H1 (cell line): ENCODE data around the gene CAPZA2. TPM values are rescaled to one million over a fixed set of nuclear protein-coding genes. Genes with fewer than 3 reads are reported as not detected.

Source experiments
- CTCF ChIA-PET: fragments of 300-600 bp; sonication (Branson Sonifier 250); formaldehyde crosslinking; loops from one replicate; lab custom pipeline; 2021; ENCODE audit not compliant: partially characterized antibody; lab: Charles Lee
- POLR2A ChIA-PET: fragments of 300-600 bp; sonication (Branson Sonifier 250); formaldehyde crosslinking; loops from one replicate; lab custom pipeline; 2021; ENCODE audit warnings: inconsistent platforms; ENCODE audit not compliant: partially characterized antibody; lab: Charles Lee
- DNase-seq, 2 experiments: peaks; one replicate each; pipeline versions ENCODE4 v3.0.0 to v3.0.0-alpha.2; 2010 to 2022; ENCODE audit warnings: low spot score in 2 of 2, low read depth in 1 of 2, mixed read lengths in 1 of 2
- FAIRE-seq: peaks from 2 replicates; lab custom pipeline; 2011; peaks lifted over from hg19 to GRCh38; lab: Jason Lieb, UNC
- H2AFZ ChIP-seq: 2 replicates; pipeline ENCODE4 v1.8.1; 2012; ENCODE audit warnings: low read length, inconsistent platforms
- H2AK5ac ChIP-seq: 2 replicates; pipeline ENCODE4 v1.6.1; 2013; ENCODE audit warnings: low read depth, low read length
- H2BK120ac ChIP-seq: replicated peaks from 2 replicates; pipeline ENCODE3; 2013; ENCODE audit warnings: low read depth, low read length, inconsistent platforms
- H2BK12ac ChIP-seq: 2 replicates; pipeline ENCODE4 v1.6.1; 2013; ENCODE audit warnings: low read depth, low read length
- H2BK15ac ChIP-seq: 2 replicates; pipeline ENCODE4 v1.6.1; 2013; ENCODE audit warnings: low read length
- H2BK20ac ChIP-seq: 2 replicates; pipeline ENCODE4 v1.6.1; 2013; ENCODE audit warnings: low read length
- H2BK5ac ChIP-seq: 2 replicates; pipeline ENCODE4 v1.6.1; 2013; ENCODE audit warnings: low read depth, low read length
- H3K14ac ChIP-seq: 2 replicates; pipeline ENCODE4 v1.6.1; 2013; ENCODE audit warnings: inconsistent platforms; ENCODE audit not compliant: insufficient read length
- H3K18ac ChIP-seq: 2 replicates; pipeline ENCODE4 v1.6.1; 2013; ENCODE audit warnings: low read length; ENCODE audit errors: extremely low read depth
- H3K23ac ChIP-seq: 2 replicates; pipeline ENCODE4 v1.6.1; 2013; ENCODE audit warnings: inconsistent platforms; ENCODE audit not compliant: insufficient read length
- H3K23me2 ChIP-seq: 2 replicates; pipeline ENCODE4 v1.6.1; 2013; ENCODE audit warnings: low read depth, low read length
- H3K27ac ChIP-seq: 2 replicates; pipeline ENCODE4 v1.6.1; 2011; ENCODE audit warnings: low read depth, low read length, inconsistent platforms
- H3K27me3 ChIP-seq, 4 experiments: replicated peaks in 1 of 4; 1 replicate in 1 of 4; 2 replicates in 3 of 4; pipeline versions ENCODE4 v1.6.1 to v1.8.1; 2011 to 2013; ENCODE audit warnings: low read length in 3 of 4, mild to moderate bottlenecking in 3 of 4, inconsistent platforms in 2 of 4, mixed read lengths in 2 of 4, moderate library complexity in 1 of 4; ENCODE audit not compliant: control insufficient read depth in 3 of 4, insufficient read depth in 3 of 4; ENCODE audit errors: extremely low read depth in 1 of 4
- H3K36me3 ChIP-seq, 4 experiments: 2 replicates each; pipeline versions ENCODE4 v1.6.1 to v1.8.1; 2011 to 2013; ENCODE audit warnings: mild to moderate bottlenecking in 4 of 4, low read length in 3 of 4, moderate library complexity in 2 of 4, control low read depth in 1 of 4, inconsistent platforms in 1 of 4; ENCODE audit not compliant: insufficient read depth in 4 of 4, control insufficient read depth in 2 of 4
- H3K4ac ChIP-seq: replicated peaks from 2 replicates; pipeline ENCODE3; 2013; ENCODE audit warnings: low read length, low read depth, mixed read lengths, inconsistent platforms; ENCODE audit not compliant: insufficient read length
- H3K4me1 ChIP-seq, 4 experiments: replicated peaks in 1 of 4; 1 replicate in 1 of 4; 2 replicates in 3 of 4; pipeline versions ENCODE4 v1.6.1 to v1.8.1; 2011 to 2013; ENCODE audit warnings: low read length in 3 of 4, inconsistent platforms in 2 of 4, mixed read lengths in 1 of 4; ENCODE audit not compliant: insufficient read depth in 4 of 4, control insufficient read depth in 3 of 4
- H3K4me2 ChIP-seq, 2 experiments: 2 replicates each; pipeline versions ENCODE4 v1.6.1 to v1.8.1; 2011 to 2013; ENCODE audit warnings: low read depth in 2 of 2, low read length in 2 of 2, control low read depth in 1 of 2, inconsistent platforms in 1 of 2, mild to moderate bottlenecking in 1 of 2; ENCODE audit not compliant: insufficient read depth in 1 of 2
- H3K4me3 ChIP-seq, 4 experiments: fragments of 200-600, 300-600 bp in 1 of 4; sonication (generic), shearing (Covaris generic), sonication (Bioruptor Twin) in 1 of 4; 2 replicates each; pipeline versions ENCODE4 v1.5.1 to v1.8.1; 2011 to 2016; ENCODE audit warnings: low read length in 4 of 4, low read depth in 3 of 4, control low read depth in 2 of 4, inconsistent platforms in 2 of 4, mild to moderate bottlenecking in 2 of 4, mixed read lengths in 1 of 4, moderate library complexity in 1 of 4; ENCODE audit not compliant: insufficient read depth in 2 of 4; ENCODE audit errors: extremely low read depth in 1 of 4
- H3K56ac ChIP-seq: replicated peaks from 2 replicates; pipeline ENCODE3; 2013; ENCODE audit warnings: low read depth, mild to moderate bottlenecking, mixed read lengths, low read length, inconsistent platforms; ENCODE audit not compliant: insufficient read length
- H3K79me1 ChIP-seq: 2 replicates; pipeline ENCODE4 v1.6.1; 2013; ENCODE audit warnings: low read depth, low read length, control low read depth
- H3K79me2 ChIP-seq, 2 experiments: 2 replicates each; pipeline versions ENCODE4 v1.6.1 to v1.8.1; 2012 to 2013; ENCODE audit warnings: low read length in 2 of 2, mild to moderate bottlenecking in 2 of 2, inconsistent platforms in 1 of 2; ENCODE audit not compliant: insufficient read depth in 2 of 2, control insufficient read depth in 1 of 2
- H3K9ac ChIP-seq, 4 experiments: replicated peaks in 1 of 4; 1 replicate in 1 of 4; 2 replicates in 3 of 4; pipeline versions ENCODE4 v1.6.1 to v1.8.1; 2011 to 2013; ENCODE audit warnings: low read depth in 3 of 4, low read length in 3 of 4, control low read depth in 2 of 4, mild to moderate bottlenecking in 2 of 4, moderate library complexity in 2 of 4, inconsistent platforms in 1 of 4; ENCODE audit errors: extremely low read depth in 1 of 4
- H3K9me3 ChIP-seq, 2 experiments: 2 replicates each; pipeline versions ENCODE4 v1.6.1 to v1.8.1; 2012 to 2013; ENCODE audit warnings: mild to moderate bottlenecking in 2 of 2, moderate library complexity in 2 of 2, control low read depth in 1 of 2, inconsistent platforms in 1 of 2, low read depth in 1 of 2, low read length in 1 of 2, mixed read lengths in 1 of 2; ENCODE audit not compliant: insufficient read depth in 2 of 2
- H4K20me1 ChIP-seq, 2 experiments: replicated peaks in 1 of 2; 2 replicates each; pipeline versions ENCODE3 to v1.8.1; 2011 to 2013; ENCODE audit warnings: inconsistent platforms in 2 of 2, low read length in 2 of 2, mild to moderate bottlenecking in 1 of 2; ENCODE audit not compliant: insufficient read depth in 2 of 2, control insufficient read depth in 1 of 2
- H4K5ac ChIP-seq: 2 replicates; pipeline ENCODE4 v1.6.1; 2013; ENCODE audit warnings: low read length, low read depth, mixed read lengths, inconsistent platforms; ENCODE audit not compliant: insufficient read length
- H4K8ac ChIP-seq: 2 replicates; pipeline ENCODE4 v1.8.0; 2013; ENCODE audit warnings: mild to moderate bottlenecking, moderate library complexity, low read length, inconsistent platforms; ENCODE audit not compliant: insufficient read depth; ENCODE audit errors: extremely low read depth
- H4K91ac ChIP-seq: replicated peaks from 2 replicates; pipeline ENCODE3; 2013; ENCODE audit warnings: low read length, mixed read lengths, inconsistent platforms; ENCODE audit not compliant: insufficient read length
- BACH1 ChIP-seq: IDR thresholded peaks from 2 replicates; pipeline ENCODE4 v1.6.1; 2012; ENCODE audit warnings: low read length, improper control_type of control experiment
- BCL11A ChIP-seq, 2 experiments: IDR thresholded peaks; one replicate each; pipeline ENCODE4 v1.6.1; 2011; ENCODE audit warnings: low read depth in 2 of 2, low read length in 2 of 2, mild to moderate bottlenecking in 2 of 2
- CHD2 ChIP-seq: IDR thresholded peaks from 2 replicates; pipeline ENCODE4 v1.6.1; 2012; ENCODE audit warnings: low read length, improper control_type of control experiment
- GABPA ChIP-seq: IDR thresholded peaks from 2 replicates; pipeline ENCODE4 v1.6.1; 2011; ENCODE audit warnings: mild to moderate bottlenecking, low read length, moderate library complexity, borderline replicate concordance; ENCODE audit not compliant: insufficient read depth
- HDAC2 ChIP-seq, 2 experiments: fragments of 300-600 bp in 1 of 2; sonication (generic) in 1 of 2; IDR thresholded peaks; 2 replicates each; pipeline ENCODE4 v1.6.1; 2011 to 2012; ENCODE audit warnings: low read depth in 2 of 2, low read length in 2 of 2, mild to moderate bottlenecking in 2 of 2, moderate library complexity in 2 of 2, borderline replicate concordance in 1 of 2, inconsistent platforms in 1 of 2
- SIN3A ChIP-seq, 2 experiments: IDR thresholded peaks in 1 of 2; conservative IDR thresholded peaks in 1 of 2; 2 replicates each; pipeline ENCODE4 v1.6.1; 2011 to 2012; ENCODE audit warnings: low read length in 2 of 2, improper control_type of control experiment in 1 of 2, low read depth in 1 of 2, mild to moderate bottlenecking in 1 of 2
- SIRT6 ChIP-seq: IDR thresholded peaks from one replicate; pipeline ENCODE4 v1.7.1; 2012; ENCODE audit warnings: low read length, inconsistent platforms
- SIX5 ChIP-seq: IDR thresholded peaks from 2 replicates; pipeline ENCODE4 v1.6.1; 2011; ENCODE audit warnings: mild to moderate bottlenecking, low read depth, low read length
- TBP ChIP-seq: IDR thresholded peaks from 2 replicates; pipeline ENCODE4 v1.6.1; 2011; ENCODE audit warnings: low read depth, low read length, improper control_type of control experiment
- TCF12 ChIP-seq: IDR thresholded peaks from 2 replicates; pipeline ENCODE4 v1.6.1; 2011; ENCODE audit warnings: low read depth, mild to moderate bottlenecking, low read length
- YY1 ChIP-seq: IDR thresholded peaks from 2 replicates; pipeline ENCODE4 v1.6.1; 2011; ENCODE audit warnings: low read depth, mild to moderate bottlenecking, low read length
- polyA plus RNA-seq, 7 experiments: library from polyadenylated mRNA; depleted of rRNA in 3 of 7; stranded (reverse) in 5 of 7; unstranded in 2 of 7; fragments of >200 nt in 5 of 7; fragments of 200-250 nt in 2 of 7; gene quantifications; 1 replicate in 5 of 7; 2 replicates in 1 of 7; 4 replicates in 1 of 7; pipeline versions ENCODE4 v1.2.1 to v1.2.3, GENCODE V29; 2011 to 2013; ENCODE audit warnings: missing spikeins in 2 of 7, mixed read lengths in 2 of 7
- total RNA-seq: library from RNA; stranded (reverse); fragmentation: NEBNext Ultra II Directional; extraction: Animal tissue kit (Norgen Biotek cat#: 25700); gene quantifications from 2 replicates; pipeline ENCODE4 v1.2.1, GENCODE V29; 2021

CAPZA2 gene
- total and polyA plus RNA-seq, 2 of the 8 experiments (the other 6 are each of a cell fraction or from before 2014, with no cell fraction given): 33.2 to 145 TPM

GRCh38 chr7:116963234-116963633, 100.8 kb downstream of the CAPZA2 start:
- H2BK12ac ChIP-seq: no peak overlapping the region
- H4K91ac ChIP-seq: no peak overlapping the region
- no peak overlapping the region for H3K14ac ChIP-seq
- H3K23ac ChIP-seq: no peak overlapping the region
- H3K4me1 ChIP-seq: peaks cover 0 to 3% (median 3%) of the 10 kb centered on the region in 4 experiments; a peak in 3 of 7 replicates
- no peaks in the 10 kb centered on the region for H3K27me3 ChIP-seq
- peaks cover 0 to 59% of the 10 kb centered on the region in 2 experiments; a peak in 2 of 4 replicates for H3K79me2 ChIP-seq
- H4K5ac ChIP-seq: no peak overlapping the region
- ChIA-PET CTCF (interaction anchor here (0.7 kb wide), 1 partner anchor 177 kb away, joined by 3 read pairs; no protein-coding TSS in a partner anchor), POLR2A (interaction anchor here (1.7 kb wide), 1 partner anchor 10 kb away, joined by 4 read pairs; the partner anchor contains the start of gene ST7)
- FAIRE-seq: no peak
- H3K23me2 ChIP-seq: no peaks in the 10 kb centered on the region
- no peaks in the 10 kb centered on the region for H3K9me3 ChIP-seq
- H2AK5ac ChIP-seq: no peak overlapping the region
- no peak overlapping the region for H2BK5ac ChIP-seq
- no peak overlapping the region for H2BK20ac ChIP-seq
- no peak overlapping the region for H3K4me3 ChIP-seq
- H3K9ac ChIP-seq: no peak overlapping the region
- no peaks in the 10 kb centered on the region for H3K36me3 ChIP-seq
- H2BK120ac ChIP-seq: no peak overlapping the region
- no peak overlapping the region for H2AFZ ChIP-seq
- DNase-seq: no peak
- H2BK15ac ChIP-seq: no peak overlapping the region
- no peaks in the 10 kb centered on the region for H4K20me1 ChIP-seq
- no peak overlapping the region for H4K8ac ChIP-seq
- no peak overlapping the region for H3K4ac ChIP-seq
- H3K56ac ChIP-seq: no peak overlapping the region
- H3K79me1 ChIP-seq: peaks cover 2% of the 10 kb centered on the region; the same call in 1 of the 2 replicates
- H3K27ac ChIP-seq: no peak overlapping the region
- no peak overlapping the region for H3K18ac ChIP-seq
- no peak overlapping the region for H3K4me2 ChIP-seq
- TF ChIP-seq TCF12 (no peak), GABPA (no peak), BCL11A (IDR thresholded peaks at IDR 0.05; ENCODE audit: low read depth in 2 of 2, low read length in 2 of 2) (no peak), SIX5 (no peak), SIRT6 (no peak), HDAC2 (IDR thresholded peaks at IDR 0.05; ENCODE audit: borderline replicate concordance in 1 of 2, low read depth in 2 of 2, low read length in 2 of 2) (no peak), YY1 (no peak), BACH1 (no peak), CHD2 (no peak), TBP (no peak), SIN3A (conservative IDR thresholded peaks at IDR 0.05 in 1 of 2, IDR thresholded peaks at IDR 0.05 in 1 of 2; ENCODE audit: low read depth in 1 of 2, low read length in 2 of 2) (no peak)
